CD4-positive, alpha-beta memory T cell (primary cell): Measurements from ENCODE around the gene GTPBP3. TPM values are rescaled to one million over a fixed set of nuclear protein-coding genes. Genes with fewer than 3 reads are reported as not detected.

Experiments used
- CTCF ChIA-PET: fragments of 350-600 bp; sonication (Branson Sonifier 250); formaldehyde crosslinking; loops from one replicate; lab custom pipeline; 2021; ENCODE audit warnings: inconsistent platforms; ENCODE audit not compliant: partially characterized antibody; lab: Charles Lee
- POLR2A ChIA-PET: fragments of 350-600 bp; sonication (Branson Sonifier 250); formaldehyde crosslinking; loops from one replicate; lab custom pipeline; 2021; ENCODE audit not compliant: partially characterized antibody; lab: Charles Lee
- DNase-seq, 5 donors: peaks; one replicate each; pipeline versions ENCODE4 v3.0.0 to v3.0.0-alpha.2; 2020 to 2022; ENCODE audit warnings: mixed read lengths in 1 of 5
- H3K27ac ChIP-seq: one replicate; pipeline ENCODE4 v1.7.0; 2013; ENCODE audit warnings: low read depth, low read length
- H3K27me3 ChIP-seq: 2 replicates; pipeline ENCODE4 v1.7.0; 2013; ENCODE audit warnings: mild to moderate bottlenecking, low read length, moderate library complexity; ENCODE audit not compliant: insufficient read depth
- H3K36me3 ChIP-seq: 2 replicates; pipeline ENCODE4 v1.7.0; 2013; ENCODE audit warnings: mild to moderate bottlenecking, low read length, moderate library complexity; ENCODE audit not compliant: insufficient read depth
- H3K4me1 ChIP-seq: 2 replicates; pipeline ENCODE4 v1.7.0; 2013; ENCODE audit warnings: mild to moderate bottlenecking, low read length, moderate library complexity; ENCODE audit not compliant: insufficient read depth
- H3K4me3 ChIP-seq, 2 donors: one replicate each; pipeline ENCODE4 v1.7.0; 2013; ENCODE audit warnings: low read length in 2 of 2, mild to moderate bottlenecking in 1 of 2
- H3K9me3 ChIP-seq, 2 donors: one replicate each; pipeline ENCODE4 v1.7.0; 2013; ENCODE audit warnings: low read length in 2 of 2, control low read depth in 1 of 2; ENCODE audit not compliant: control insufficient read depth in 1 of 2
- H3K27ac Mint-ChIP-seq, 7 donors: one replicate each; pipeline ENCODE4 v1.8.0; 2020 to 2021; ENCODE audit warnings: mixed read lengths in 7 of 7, mild to moderate bottlenecking in 6 of 7, inconsistent platforms in 3 of 7, moderate library complexity in 3 of 7
- H3K27me3 Mint-ChIP-seq, 2 donors: one replicate each; pipeline ENCODE4 v1.8.0; 2020 to 2021; ENCODE audit warnings: mixed read lengths in 2 of 2
- H3K36me3 Mint-ChIP-seq, 2 donors: one replicate each; pipeline ENCODE4 v1.8.0; 2020 to 2021; ENCODE audit warnings: mixed read lengths in 2 of 2, inconsistent platforms in 1 of 2, mild to moderate bottlenecking in 1 of 2
- H3K4me1 Mint-ChIP-seq, 4 donors: one replicate each; pipeline ENCODE4 v1.8.0; 2020 to 2021; ENCODE audit warnings: mixed read lengths in 4 of 4, mild to moderate bottlenecking in 1 of 4
- H3K4me3 Mint-ChIP-seq, 8 donors: one replicate each; pipeline ENCODE4 v1.8.0; 2020 to 2021; ENCODE audit warnings: mixed read lengths in 8 of 8, mild to moderate bottlenecking in 7 of 8, moderate library complexity in 6 of 8, inconsistent platforms in 3 of 8
- H3K9me3 Mint-ChIP-seq, 8 donors: one replicate each; pipeline ENCODE4 v1.8.0; 2020 to 2021; ENCODE audit warnings: mixed read lengths in 8 of 8, mild to moderate bottlenecking in 5 of 8, inconsistent platforms in 3 of 8, moderate library complexity in 1 of 8
- intact Hi-C: fragments of 100-400 bp; cut with micrococcal nuclease; formaldehyde crosslinking; loops from one replicate; pipeline ENCODE4 v1.15.1; 2023
- polyA plus RNA-seq, 2 donors: library from polyadenylated mRNA; unstranded; fragments of 300-500 nt; fragmentation: Illumina TruSeq; gene quantifications; one replicate each; pipeline ENCODE4 v1.2.3, GENCODE V29; 2021
- total RNA-seq, 2 experiments: library from RNA; stranded (reverse); gene quantifications; one replicate each; pipeline ENCODE4 v1.2.3, GENCODE V29; 2021

The GTPBP3 gene
- total and polyA plus RNA-seq, 4 experiments from 2014 or later: 6.4 to 58.4 (median 33.2) TPM

DNA sequence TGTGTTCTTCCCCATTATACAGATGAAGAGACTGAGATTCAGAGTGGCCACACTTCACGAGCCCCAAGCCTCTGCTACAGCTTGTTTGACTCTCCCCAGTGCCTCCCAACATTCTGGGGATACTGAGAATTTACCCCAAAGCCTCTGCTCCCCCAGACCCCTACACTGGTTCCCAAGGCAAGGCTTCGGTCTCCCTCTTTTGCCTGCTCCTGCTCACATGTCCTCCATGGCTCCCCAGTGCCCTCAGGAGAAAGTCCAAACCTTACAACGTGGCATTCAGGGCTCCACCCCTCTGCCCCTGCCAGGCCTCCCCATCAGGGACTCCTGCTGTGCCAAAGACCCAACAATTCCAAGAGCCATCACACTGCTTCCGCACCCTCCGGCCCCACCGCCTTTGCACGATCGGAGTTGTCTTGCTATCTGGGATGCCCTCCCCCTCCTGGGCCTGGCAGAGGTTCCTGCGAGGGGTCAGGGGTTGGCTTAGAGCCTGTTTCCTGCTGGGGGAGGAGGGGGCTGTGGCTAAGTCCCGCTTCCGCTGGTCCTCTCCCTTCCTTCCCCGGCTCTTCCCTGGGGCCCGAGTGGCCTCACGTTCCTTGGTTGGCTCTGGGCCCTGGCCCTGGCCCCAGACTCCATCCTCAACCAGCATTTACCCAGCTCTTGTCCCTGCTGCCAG lies 15.4 kb downstream of the GTPBP3 start:
- H3K36me3 Mint-ChIP-seq: no peaks in the 10 kb centered on the region

DNA sequence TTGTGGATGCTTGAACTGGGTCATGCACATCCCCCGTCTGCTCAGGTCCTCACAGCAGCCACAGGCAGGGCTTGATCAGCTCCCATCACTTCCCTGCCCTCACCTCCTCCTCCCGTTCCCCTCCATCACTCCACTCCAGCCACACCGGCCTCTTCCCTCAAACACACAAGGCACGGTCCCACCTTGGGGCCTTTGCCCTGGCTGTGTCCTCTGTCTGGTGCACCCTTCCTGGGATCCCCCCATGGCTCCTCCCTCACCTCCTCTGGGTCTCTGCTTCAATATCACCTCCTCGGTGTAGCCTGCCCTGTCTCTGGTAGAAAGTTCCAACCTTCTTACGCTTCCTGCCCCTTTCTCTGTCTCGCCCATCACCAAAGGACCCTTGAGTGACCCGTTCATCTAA lies 16.0 kb downstream of the GTPBP3 start:
- H3K4me3 Mint-ChIP-seq: no peak overlapping the region
- H3K9me3 ChIP-seq: no peaks in the 10 kb centered on the region
- H3K4me1 Mint-ChIP-seq: peaks cover 0 to 5% (median 1%) of the 10 kb centered on the region in 4 donors
- H3K27me3 Mint-ChIP-seq: peaks cover 7 to 17% of the 10 kb centered on the region in 2 donors
- H3K36me3 ChIP-seq: no peaks in the 10 kb centered on the region
- no peak overlapping the region for H3K27ac ChIP-seq
- intact Hi-C loops: no loop called here
- H3K27ac Mint-ChIP-seq: peak overlapping the region in 1 of 7 donors; percentile 15
- no peak for DNase-seq
- H3K36me3 Mint-ChIP-seq: no peaks in the 10 kb centered on the region
- H3K9me3 Mint-ChIP-seq: peaks cover 0 to 2% (median 0%) of the 10 kb centered on the region in 8 donors
- no peak overlapping the region for H3K4me3 ChIP-seq
- POLR2A ChIA-PET: no interaction called here
- CTCF ChIA-PET: no interaction called here
- H3K27me3 ChIP-seq: no peaks in the 10 kb centered on the region
- H3K4me1 ChIP-seq: no peaks in the 10 kb centered on the region

More for the DNA sequence above, 15.4 kb downstream of the GTPBP3 start:
- intact Hi-C loops: no loop called here
- no peak overlapping the region for H3K4me3 Mint-ChIP-seq
- no peak for DNase-seq
- Histone ChIP-seq H3K27me3 (no peaks in the 10 kb centered on the region), H3K9me3 (no peaks in the 10 kb centered on the region), H3K27ac (no peak overlapping the region), H3K4me3 (no peak overlapping the region), H3K36me3 (no peaks in the 10 kb centered on the region), H3K4me1 (no peaks in the 10 kb centered on the region)
- H3K4me1 Mint-ChIP-seq: peaks cover 0 to 5% (median 1%) of the 10 kb centered on the region in 4 donors
- peaks cover 10 to 19% of the 10 kb centered on the region in 2 donors for H3K27me3 Mint-ChIP-seq
- POLR2A ChIA-PET: no interaction called here
- CTCF ChIA-PET: no interaction called here
- peaks cover 0 to 2% (median 0%) of the 10 kb centered on the region in 8 donors for H3K9me3 Mint-ChIP-seq
- no peak overlapping the region for H3K27ac Mint-ChIP-seq

GRCh38 chr19:17357078-17357666 lies 19.8 kb downstream of the GTPBP3 start:
- H3K27ac Mint-ChIP-seq: no peak overlapping the region
- DNase-seq: no peak
- no peaks in the 10 kb centered on the region for H3K27me3 ChIP-seq
- H3K9me3 Mint-ChIP-seq: peaks cover 0 to 2% (median 0%) of the 10 kb centered on the region in 8 donors
- no peaks in the 10 kb centered on the region for H3K9me3 ChIP-seq
- no peaks in the 10 kb centered on the region for H3K4me1 Mint-ChIP-seq
- no peak overlapping the region for H3K27ac ChIP-seq
- no peaks in the 10 kb centered on the region for H3K36me3 Mint-ChIP-seq
- H3K27me3 Mint-ChIP-seq: peaks cover 0 to 6% of the 10 kb centered on the region in 2 donors
- CTCF ChIA-PET: interaction anchor here (2.5 kb wide), 1 partner anchor 12 kb away, joined by 8 read pairs; no protein-coding TSS in a partner anchor
- no peak overlapping the region for H3K4me3 ChIP-seq
- POLR2A ChIA-PET: no interaction called here
- no peak overlapping the region for H3K4me3 Mint-ChIP-seq
- intact Hi-C loops: no loop called here
- H3K36me3 ChIP-seq: no peaks in the 10 kb centered on the region
- H3K4me1 ChIP-seq: no peaks in the 10 kb centered on the region

DNA sequence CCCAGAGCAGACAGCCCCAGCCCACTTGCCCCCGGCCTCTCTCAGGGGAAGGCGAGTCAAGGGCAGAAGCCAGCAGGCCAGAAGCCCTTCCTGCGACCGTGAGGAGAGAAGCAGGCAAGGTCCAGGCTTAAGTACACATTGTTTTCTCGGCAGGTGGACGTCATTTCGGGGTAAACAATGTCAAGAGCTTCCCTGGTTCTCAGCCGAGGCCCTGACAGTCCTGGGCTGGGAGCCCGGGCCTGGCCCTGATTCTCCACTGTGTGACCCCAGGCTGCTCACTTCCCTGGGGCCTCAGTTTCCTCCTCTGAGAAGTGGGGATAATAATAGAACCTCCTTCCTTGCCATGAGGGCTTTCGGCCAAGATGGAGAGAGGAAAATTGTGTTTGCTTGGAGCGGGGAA lies 20.4 kb downstream of the GTPBP3 start:
- POLR2A ChIA-PET: no interaction called here

DNA sequence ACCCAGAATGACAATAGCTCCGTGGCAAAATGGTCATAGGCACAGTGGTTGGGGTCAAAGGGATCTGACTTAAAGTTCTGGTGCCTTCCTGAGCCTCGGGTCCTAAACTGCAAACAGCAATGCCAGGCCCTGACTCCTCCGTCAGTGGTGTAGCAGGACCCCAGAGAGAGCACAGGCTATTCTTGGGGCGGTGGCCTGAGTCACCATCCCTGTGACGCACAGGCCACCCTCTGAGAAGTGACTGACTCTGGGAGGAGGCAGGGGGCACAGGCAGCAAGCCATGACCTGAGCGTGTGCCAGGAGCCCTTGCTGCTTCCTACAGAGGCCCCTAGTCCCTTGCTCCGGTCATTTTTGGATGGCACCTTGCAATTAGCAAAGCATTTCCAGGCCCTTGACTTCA lies 21.0 kb downstream of the GTPBP3 start:
- DNase-seq: no peak
- peaks cover 0 to 2% (median 0%) of the 10 kb centered on the region in 8 donors for H3K9me3 Mint-ChIP-seq
- Histone ChIP-seq H3K36me3 (no peaks in the 10 kb centered on the region), H3K27ac (no peak overlapping the region), H3K9me3 (no peaks in the 10 kb centered on the region), H3K4me1 (no peaks in the 10 kb centered on the region), H3K4me3 (no peak overlapping the region), H3K27me3 (no peaks in the 10 kb centered on the region)
- peaks cover 0 to 1% of the 10 kb centered on the region in 2 donors for H3K27me3 Mint-ChIP-seq
- intact Hi-C loops: no loop called here
- no peak overlapping the region for H3K4me3 Mint-ChIP-seq
- no peaks in the 10 kb centered on the region for H3K4me1 Mint-ChIP-seq
- CTCF ChIA-PET: interaction anchor here (0.7 kb wide), 1 partner anchor 263 kb away, joined by 3 read pairs; no protein-coding TSS in a partner anchor
- POLR2A ChIA-PET: no interaction called here
- H3K27ac Mint-ChIP-seq: no peak overlapping the region
- no peaks in the 10 kb centered on the region for H3K36me3 Mint-ChIP-seq

More for the DNA sequence above, 20.4 kb downstream of the GTPBP3 start:
- Mint-ChIP-seq H3K27ac (no peak overlapping the region), H3K4me3 (no peak overlapping the region), H3K4me1 (no peaks in the 10 kb centered on the region), H3K27me3 (peaks cover 0 to 5% of the 10 kb centered on the region in 2 donors), H3K36me3 (no peaks in the 10 kb centered on the region), H3K9me3 (peaks cover 0 to 2% (median 0%) of the 10 kb centered on the region in 8 donors)
- CTCF ChIA-PET: interaction anchor here (2.5 kb wide), 1 partner anchor 12 kb away, joined by 8 read pairs; no protein-coding TSS in a partner anchor
- no peaks in the 10 kb centered on the region for H3K4me1 ChIP-seq
- no peaks in the 10 kb centered on the region for H3K9me3 ChIP-seq
- intact Hi-C loops: no loop called here
- DNase-seq: no peak
- H3K27me3 ChIP-seq: no peaks in the 10 kb centered on the region
- H3K4me3 ChIP-seq: no peak overlapping the region
- H3K27ac ChIP-seq: no peak overlapping the region
- no peaks in the 10 kb centered on the region for H3K36me3 ChIP-seq

DNA sequence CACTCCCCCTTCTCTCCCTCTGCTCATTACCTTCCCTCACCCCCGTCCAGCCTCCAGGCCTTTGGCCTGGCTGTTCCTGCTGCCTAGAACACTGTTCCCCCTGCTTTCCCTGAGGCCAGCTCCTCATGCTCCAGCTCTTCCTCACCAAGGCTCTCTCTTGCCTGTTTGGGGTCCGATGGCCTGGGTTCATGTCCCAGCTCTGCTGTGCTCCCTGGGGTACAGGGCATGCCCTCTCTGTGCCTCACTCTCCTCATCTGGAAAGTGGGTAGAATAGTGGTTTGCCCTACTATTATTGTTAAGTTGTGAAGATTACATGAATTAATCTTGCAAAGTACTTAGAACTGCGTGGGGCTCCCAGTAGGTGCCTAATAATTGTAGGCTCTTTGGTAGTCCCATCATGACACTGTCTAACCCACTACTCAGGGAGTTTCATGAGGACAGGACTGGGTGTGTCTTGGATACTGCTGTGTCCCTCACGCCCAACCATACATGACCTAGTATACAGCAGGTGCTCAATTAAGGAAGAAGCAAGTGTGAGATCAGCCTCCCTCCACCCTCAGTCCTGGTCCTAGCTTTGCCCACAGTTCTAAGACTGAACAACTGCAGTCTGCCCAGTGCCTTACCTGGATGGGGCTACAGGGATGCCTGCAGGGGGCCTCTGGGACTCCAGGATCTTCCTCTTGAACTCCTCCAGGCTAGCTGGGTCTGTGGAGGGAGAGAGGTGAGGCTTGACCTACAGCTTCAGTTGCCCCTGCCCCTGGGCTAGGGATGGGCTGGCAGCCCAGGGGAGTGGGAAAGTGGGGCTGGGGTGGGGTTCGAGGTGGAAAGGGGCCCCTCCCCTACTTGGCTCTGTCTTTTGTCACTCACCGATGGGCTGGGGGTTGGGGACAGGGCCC lies 22.8 kb downstream of the GTPBP3 start:
- ChIA-PET CTCF (no interaction called here), POLR2A (no interaction called here)
- no peaks in the 10 kb centered on the region for H3K4me1 Mint-ChIP-seq

More for the DNA sequence above, 22.8 kb downstream of the GTPBP3 start:
- Histone ChIP-seq H3K9me3 (no peaks in the 10 kb centered on the region), H3K27ac (no peak overlapping the region), H3K4me1 (no peaks in the 10 kb centered on the region), H3K27me3 (no peaks in the 10 kb centered on the region), H3K36me3 (no peaks in the 10 kb centered on the region), H3K4me3 (no peak overlapping the region)
- Mint-ChIP-seq H3K9me3 (peaks cover 0 to 2% (median 0%) of the 10 kb centered on the region in 8 donors), H3K27ac (no peak overlapping the region), H3K27me3 (peaks cover 0 to 2% of the 10 kb centered on the region in 2 donors), H3K4me3 (no peak overlapping the region), H3K36me3 (no peaks in the 10 kb centered on the region)
- intact Hi-C loops: no loop called here
- DNase-seq: no peak
